ENCODE results near the gene ABCE1. TPM values are rescaled to one million over a fixed set of nuclear protein-coding genes. Genes with fewer than 3 reads are reported as not detected.

The ABCE1 gene
- 63.0 to 112 TPM (median 80.4 TPM) in 5 replicates for total RNA-seq (2022; extraction: Qiagen RNA extraction)

DNA sequence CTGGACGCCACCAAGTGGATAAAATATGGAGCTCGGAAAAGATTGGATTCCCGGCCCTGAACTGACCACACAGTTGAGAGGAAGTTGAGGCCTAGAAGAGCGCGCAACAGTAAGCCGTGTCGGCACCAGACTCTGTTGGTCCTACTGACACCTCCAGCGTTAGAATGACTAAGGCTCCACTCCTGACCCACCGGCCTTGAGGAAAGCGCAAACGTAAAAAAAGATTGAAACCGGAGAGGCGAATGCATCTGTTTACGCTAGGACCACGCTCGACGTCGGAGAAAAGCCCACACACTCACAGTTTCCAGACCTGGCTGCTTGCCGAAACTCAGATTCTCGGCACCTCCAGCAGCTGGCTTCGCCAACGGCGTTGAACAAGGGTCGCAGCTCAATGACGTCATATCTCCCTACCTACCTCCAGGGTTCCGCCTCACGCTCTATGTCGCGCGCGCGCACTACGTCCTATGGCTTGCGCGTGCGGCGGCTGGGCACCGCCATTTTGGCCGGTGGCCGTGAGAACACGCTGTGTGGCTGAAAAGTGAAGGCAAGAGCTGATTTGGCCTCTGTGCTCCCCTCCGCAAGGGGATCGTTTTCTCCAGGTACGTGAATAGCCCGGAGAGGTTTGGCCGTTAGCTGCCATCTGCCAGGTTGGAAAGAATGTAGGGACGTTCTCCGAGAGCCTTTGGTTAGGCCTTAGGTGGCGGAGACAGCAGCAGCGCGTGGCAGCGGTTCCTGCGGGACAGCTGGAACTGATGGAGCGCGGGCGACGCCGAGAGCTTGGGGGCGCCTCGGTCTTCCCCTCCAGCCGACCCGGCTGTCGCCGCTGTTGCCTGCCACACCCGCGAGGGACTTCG, at the start of gene ABCE1, which contains the start of gene ANAPC10:
ABCE1 (plus strand) TSS at position 491 of the 854 bp plus-strand sequence. CDS start 6,102 bp downstream, outside the sequence.
ANAPC10 (minus strand) TSS at position 376 of the 854 bp plus-strand sequence. CDS start 2,097 bp downstream, outside the sequence.

Other genes starting within 250 kb of the ABCE1 start
- 9.9 to 15.7 TPM (median 10.4 TPM) in 5 replicates for gene ANAPC10, start 115 bp upstream of the ABCE1 start, total RNA-seq (2022; extraction: Qiagen RNA extraction)
- 12.5 to 19.8 TPM (median 16.8 TPM) in 5 replicates for gene OTUD4, start 82.3 kb downstream of the ABCE1 start, total RNA-seq (2022; extraction: Qiagen RNA extraction)

All from A549 treated with dexamethasone at 1 μM for 4 hours (cell line).